HUDEP-2 (cell line): ENCODE data around the gene HDAC6.
A peak's percentile ranks its signal among the peaks of the same experiment; 100 is the strongest.

Source experiments
- DNase-seq, 76 experiments: peaks; one replicate each; lab custom pipeline; 2025; ENCODE audit not compliant: unreplicated experiment in 76 of 76; lab: John Stamatoyannopoulos, UW

HDAC6 gene

DNA sequence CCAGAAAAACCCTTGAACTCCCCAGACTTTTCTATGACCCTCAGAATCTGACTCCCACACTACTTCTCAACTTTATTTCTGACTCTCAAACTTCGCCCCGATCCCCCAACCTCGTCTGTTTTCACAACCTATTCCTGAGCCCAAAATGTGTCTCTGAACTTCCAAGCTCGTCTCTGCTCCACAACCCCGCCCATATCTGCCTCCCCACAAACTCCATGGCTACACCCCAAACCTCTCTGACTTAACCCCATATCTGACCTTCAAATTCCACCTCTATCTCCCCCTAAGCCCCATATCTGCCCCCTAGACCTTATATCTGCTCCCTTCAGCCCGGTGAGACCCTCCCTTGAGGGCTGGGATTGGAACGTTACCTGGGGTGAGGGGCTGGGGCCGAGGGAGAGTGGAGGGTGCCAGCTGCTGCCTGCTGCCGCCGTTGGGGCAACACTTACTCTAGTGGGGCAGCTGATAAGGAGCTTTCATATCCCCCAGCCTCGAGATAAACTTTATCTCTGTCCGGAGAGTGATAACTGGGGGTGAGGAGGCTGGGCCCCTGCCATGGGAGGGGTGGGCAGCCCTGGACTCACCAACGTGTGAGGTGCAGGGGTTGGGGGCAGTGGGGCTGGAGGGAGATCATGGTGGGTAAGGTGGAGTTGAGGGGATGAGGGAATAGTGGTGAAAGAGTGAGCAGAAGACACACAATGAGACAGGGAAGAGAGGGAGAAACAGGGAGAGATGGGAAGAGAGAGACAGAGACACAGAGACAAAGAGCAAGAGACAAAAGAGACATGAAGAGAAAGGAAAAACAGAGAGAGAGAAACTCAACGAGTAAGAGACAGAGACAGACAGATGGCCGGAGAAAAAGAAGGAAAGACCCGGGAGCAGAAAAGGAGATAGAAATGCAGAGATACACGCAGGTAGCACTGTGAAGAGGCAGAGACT, 14.1 kb upstream of the HDAC6 start:
- peak in 50 of 76 experiments; percentile 1 to 65 (median 28) for DNase-seq

DNA sequence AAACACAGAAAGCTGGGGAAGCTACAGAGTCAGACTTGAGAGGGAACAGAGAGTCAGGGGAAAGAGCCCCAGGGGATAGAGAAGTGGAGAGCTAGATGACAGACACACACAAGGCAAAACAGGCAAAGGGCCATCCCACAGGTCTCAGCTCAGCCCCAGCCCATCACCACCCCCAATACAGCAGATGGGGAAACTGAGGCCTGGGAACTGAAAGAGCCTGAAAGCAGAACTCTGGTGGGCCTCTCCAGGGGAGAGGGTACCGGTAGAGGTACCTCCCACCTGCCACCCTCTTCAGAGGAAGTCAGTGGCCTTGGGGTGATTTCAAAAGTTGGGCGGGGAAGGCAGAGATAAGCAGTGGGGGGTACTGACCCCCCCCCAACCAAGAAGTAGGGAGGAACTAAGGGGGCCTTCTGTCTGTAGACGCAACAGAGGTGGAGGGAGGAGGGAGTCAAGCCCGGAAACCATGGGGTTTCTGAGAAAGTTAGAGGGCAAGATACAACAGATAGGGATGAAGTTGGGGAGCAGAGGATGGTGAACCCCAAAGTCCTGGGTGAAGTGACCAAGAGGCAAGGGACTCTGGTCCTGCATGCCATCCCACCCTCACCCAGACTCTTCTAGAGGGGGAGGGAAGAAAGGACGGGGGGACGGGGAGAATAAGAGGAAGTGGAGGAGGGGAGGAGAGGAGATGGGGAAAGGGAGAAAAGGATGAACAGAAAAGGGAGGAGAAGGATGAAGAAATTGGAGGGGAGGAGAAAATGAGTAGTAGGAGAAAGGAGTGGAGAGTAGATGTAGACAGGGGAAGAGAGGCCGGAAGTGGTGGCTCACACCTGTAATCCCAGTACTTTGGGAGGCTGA, 12.3 kb upstream of the HDAC6 start:
- peak in 32 of 76 experiments; percentile 1 to 48 (median 18) for DNase-seq

DNA sequence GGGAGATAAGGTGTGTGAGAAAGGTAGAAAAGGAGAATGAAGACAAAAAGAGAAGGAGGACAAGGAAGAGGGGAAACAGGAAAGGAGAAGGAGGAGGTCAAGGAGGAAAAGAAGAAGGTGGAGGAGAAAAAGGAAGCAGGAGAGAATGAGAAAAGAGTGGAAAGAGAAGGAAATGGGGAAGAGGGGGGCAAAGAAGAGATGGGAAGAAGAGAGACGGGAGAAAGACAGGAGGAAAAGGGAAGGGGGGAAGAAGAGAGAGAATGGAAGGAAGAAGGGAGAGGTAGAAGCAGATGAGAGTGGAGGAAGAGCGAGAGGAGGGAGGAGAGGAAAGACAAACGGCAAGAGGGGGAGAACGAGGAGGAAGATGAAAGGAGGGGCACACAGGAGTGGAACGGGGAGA, 11.4 kb upstream of the HDAC6 start:
- DNase-seq, result no peak

DNA sequence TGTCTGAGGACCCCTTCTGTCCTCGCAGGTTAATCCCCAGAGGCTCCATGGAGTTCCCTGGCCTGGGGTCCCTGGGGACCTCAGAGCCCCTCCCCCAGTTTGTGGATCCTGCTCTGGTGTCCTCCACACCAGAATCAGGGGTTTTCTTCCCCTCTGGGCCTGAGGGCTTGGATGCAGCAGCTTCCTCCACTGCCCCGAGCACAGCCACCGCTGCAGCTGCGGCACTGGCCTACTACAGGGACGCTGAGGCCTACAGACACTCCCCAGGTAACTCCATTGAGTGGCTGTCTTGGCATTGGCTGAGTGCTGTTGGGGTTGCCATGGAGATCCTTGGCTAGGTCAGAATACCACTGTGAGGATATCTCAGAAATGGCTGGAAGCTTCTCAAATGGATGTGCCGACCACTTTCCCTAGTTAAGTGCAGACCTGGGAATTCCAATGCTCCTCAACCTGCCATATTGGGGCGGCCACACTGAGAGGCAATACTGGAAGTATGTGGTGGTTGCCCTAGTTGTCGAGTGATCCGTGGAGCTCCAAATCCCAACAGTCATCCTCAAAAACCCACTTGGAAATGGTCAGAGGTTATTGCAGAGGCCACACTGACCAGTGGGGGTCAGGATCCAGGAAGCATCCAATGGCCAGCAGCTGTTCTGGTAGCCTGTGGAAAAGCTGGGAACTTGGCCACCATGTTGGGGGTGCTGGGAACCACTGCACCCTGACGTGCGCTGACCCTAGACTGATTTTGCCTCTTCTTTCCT, 10.6 kb upstream of the HDAC6 start:
- no peak for DNase-seq

DNA sequence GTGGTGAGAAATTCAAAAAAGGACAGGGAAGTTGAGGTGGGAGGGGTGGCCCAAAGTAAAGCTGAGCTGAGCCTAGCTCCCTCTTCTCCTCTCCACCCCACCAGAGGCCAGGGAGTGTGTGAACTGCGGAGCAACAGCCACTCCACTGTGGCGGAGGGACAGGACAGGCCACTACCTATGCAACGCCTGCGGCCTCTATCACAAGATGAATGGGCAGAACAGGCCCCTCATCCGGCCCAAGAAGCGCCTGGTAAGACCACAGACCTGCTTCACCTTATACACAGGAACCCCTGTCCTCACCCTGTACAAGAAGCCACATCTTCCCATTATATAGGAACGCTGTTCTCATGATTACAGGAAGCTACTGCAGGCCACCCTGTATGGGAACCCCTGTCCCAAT, 9.6 kb upstream of the HDAC6 start:
- no peak for DNase-seq

DNA sequence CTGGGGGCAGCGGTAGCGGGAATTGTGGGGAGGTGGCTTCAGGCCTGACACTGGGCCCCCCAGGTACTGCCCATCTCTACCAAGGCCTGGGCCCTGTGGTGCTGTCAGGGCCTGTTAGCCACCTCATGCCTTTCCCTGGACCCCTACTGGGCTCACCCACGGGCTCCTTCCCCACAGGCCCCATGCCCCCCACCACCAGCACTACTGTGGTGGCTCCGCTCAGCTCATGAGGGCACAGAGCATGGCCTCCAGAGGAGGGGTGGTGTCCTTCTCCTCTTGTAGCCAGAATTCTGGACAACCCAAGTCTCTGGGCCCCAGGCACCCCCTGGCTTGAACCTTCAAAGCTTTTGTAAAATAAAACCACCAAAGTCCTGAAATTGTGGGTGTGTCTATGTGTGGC, 7.9 kb upstream of the HDAC6 start:
- no peak for DNase-seq

DNA sequence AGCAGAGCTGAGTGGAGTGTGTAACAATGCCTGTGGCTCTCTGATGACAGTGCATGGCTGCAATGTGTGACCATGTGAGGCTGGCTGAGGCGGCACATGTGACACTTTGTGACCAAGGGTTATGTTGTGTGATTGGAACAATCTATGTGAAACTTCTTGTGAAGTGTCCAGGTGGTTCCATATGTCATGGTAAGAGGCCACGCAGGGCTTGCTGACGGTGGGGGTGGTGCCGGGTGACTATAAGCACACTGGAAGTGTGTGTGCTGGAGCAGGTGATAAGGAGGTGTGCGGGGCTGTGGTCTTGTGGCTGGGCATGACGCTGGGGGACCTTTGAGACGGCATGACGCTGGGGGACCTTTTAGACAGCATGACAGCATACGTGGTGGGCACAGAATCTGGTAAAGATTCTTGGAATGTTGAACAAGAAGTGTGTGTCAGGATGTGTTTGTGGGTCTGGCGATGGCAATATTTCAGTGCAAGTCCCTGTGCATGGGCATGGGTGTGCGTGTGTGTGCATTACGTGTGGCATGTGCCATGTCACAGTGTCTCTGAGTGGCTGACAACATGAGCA, 7.4 kb upstream of the HDAC6 start:
- DNase-seq, result peak in 54 of 76 experiments; percentile 1 to 64 (median 22)

DNA sequence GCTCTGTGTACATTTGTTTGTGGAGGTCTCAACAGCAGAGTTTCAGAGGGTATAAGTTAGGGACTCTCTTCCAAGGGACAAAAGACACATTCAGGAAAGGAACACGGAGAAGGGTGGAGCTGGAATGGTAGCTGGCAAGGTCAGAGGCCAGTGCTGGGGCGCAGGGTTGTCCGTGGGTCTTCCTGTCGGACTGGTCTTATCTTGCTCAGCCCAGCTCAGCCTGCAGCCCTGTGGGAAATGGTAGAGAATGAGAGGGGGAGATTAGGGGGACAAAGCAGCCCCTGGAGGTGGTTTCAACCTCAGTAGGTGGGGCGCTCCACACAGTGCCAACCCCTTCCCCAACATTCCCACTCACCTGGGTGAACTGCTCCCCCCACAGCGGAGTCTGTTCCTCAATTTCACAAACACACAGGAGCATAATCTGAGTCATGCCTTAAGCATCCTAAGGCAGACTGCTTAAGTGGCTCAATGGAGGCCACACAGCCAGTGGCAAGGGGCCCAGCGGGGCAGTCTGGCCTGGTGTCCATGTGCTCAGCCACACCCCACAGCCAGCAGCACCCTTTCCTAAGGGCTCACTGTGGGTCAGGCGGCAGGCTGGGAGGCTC, 6.9 kb upstream of the HDAC6 start:
- DNase-seq, result peak in 27 of 76 experiments; percentile 2 to 57 (median 33)

DNA sequence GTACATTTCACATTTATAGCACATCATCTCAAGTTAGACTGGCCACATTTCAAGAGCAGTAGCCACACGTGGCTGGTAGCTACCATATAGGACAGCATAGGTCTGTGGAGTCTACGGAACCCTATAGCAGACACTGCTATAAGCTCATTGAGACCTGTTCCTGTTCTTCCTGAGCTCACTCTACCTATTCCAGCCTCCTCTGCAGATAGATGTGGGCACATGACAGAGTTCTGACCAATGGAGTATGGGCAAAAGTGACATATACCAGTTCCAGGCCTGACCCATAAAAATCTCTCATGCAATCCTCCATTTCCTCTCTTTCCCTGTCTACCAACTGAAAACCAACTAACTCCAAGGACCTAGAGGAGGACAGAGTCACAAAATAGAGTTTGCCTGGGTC, 3.5 kb upstream of the HDAC6 start:
- no peak for DNase-seq

DNA sequence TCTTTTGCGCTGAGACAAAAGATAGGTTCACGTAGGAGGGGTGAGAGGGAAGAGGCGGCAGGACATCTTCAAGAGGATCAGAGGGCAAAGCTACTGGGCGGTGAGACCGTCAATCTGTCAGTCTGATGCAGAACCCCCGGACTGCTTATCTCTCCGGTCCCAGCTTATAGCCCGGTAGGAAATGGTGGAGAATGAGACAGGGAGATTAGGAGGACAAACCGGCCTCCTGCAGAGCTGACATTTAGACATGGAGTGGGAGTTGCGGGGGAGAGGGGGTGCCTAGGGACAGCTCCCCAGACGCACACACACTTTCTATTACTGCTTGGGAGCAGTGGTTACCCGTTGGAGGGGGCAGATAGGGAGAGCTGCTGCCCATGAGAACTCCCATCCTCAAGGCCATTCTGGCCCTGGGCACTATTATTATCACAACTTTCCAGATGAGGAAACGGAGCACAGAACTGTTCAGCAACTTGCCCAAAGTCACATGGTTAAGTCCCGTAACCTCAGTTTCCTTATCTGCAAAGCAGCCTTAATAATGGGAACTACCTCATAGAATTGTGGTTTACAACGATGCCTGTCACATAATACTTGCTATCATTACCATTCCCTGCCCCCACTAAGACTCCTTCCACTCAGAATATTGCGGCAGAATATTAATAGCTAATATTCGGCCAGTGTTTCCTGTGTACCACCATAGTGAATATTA, 1.1 kb upstream of the HDAC6 start:
- peak in 75 of 76 experiments; percentile 17 to 88 (median 68) for DNase-seq

DNA sequence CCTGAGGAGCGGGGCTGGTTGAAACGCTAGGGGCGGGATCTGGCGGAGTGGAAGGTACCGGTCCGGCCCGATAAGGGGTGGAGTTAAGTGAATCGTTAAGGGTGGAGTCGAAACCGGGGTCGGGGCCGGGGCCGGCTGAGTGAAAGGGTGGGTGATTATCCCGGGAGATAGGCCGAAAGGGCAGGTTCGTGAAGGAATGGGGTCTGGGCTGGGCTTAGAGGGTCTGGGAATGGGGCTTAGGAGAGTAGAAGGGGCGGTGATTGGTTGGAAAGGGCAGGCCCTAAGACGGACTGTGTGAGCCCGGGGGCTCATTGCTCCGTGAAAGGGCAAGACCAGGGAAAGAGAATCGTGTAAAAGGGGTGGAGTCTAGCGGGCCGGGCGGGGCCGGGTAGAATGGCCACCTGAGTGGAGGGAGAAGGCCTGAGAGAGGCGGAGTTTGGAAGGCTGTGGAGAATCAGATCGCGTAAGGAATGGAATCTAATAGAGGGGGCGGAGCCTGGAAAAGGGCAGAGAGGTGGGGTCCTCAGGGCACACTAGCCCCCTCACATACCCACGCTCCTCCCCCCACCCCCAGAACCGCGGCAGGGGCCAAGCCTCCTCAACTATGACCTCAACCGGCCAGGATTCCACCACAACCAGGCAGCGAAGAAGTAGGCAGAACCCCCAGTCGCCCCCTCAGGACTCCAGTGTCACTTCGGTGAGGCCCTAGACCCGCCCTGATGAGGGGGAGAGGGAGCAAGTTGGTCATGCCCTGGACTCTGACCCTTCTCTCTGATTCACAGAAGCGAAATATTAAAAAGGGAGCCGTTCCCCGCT, 430 bp downstream of the HDAC6 start:
- DNase-seq, result peak in 73 of 76 experiments; percentile 18 to 88 (median 72)

DNA sequence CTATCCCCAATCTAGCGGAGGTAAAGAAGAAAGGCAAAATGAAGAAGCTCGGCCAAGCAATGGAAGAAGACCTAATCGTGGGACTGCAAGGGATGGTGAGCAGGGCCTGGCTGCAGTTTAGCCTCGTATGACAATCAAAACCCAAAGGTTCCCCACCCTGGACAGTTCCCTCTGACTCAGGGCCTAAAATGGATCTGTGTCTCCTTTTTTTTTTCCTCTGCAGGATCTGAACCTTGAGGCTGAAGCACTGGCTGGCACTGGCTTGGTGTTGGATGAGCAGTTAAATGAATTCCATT, 986 bp downstream of the HDAC6 start:
- DNase-seq, result no peak

DNA sequence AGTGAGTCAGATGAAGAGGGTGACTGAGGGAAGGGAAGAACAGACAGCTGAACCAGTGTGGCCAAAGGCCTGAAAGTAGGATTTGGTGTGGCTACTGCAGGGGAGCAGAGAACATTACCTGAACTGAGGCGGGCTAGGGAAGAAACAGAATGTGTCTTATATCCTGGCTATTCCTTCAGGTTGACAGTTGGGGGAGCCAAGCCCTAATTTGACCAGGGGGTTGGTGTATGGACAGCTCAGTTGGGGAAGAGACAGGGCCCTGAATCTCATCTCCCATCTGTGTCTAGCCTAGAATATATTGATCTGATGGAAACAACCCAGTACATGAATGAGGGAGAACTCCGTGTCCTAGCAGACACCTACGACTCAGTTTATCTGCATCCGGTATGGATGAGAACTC, 4.2 kb downstream of the HDAC6 start:
- no peak for DNase-seq

DNA sequence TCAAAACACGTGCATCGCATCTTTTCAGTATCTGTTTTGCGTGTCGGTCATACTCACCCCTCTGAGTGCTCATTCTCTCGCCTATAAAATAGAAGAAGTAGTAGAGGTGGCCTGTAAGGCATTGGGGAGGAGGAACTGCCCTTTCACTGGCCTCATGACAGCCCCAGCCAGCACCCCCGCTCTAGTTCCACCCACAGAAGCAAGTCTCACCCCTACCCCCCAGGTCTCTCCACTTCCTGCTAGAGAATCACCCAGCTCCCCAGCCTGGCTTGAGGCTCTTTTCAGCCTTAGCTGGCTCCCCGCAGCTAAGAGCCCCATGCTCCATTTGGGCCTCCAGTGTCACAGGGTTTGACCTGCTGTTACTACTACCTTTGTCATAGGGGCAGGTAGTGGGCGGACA, 11.8 kb downstream of the HDAC6 start:
- DNase-seq, result no peak

DNA sequence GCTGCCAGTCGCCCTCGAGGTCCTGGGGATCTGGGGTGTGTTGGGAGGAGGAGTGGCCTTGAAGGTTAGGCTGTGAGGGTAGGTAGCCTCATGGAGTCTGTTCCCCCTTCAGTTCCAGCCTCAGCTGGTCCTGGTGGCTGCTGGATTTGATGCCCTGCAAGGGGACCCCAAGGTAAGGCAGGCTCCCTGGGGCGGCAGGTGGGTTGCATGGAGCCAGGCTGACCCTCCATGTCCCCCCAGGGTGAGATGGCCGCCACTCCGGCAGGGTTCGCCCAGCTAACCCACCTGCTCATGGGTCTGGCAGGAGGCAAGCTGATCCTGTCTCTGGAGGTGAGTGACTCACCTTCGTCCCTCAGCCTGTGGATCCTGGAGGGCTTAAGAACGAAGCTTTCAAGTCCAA, 12.9 kb downstream of the HDAC6 start:
- DNase-seq, result no peak

DNA sequence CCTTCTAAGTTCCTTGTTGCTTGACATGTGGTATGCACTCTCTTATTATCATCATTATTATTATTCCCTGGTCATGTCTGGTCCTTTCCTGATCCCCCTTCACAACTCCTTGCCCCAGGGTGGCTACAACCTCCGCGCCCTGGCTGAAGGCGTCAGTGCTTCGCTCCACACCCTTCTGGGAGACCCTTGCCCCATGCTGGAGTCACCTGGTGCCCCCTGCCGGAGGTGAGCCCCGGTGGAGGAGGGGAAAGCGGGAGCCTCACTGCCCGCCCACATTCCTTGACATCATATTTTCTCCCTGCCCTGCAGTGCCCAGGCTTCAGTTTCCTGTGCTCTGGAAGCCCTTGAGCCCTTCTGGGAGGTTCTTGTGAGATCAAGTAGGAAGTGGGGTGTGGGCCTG, 13.4 kb downstream of the HDAC6 start:
- no peak for DNase-seq

DNA sequence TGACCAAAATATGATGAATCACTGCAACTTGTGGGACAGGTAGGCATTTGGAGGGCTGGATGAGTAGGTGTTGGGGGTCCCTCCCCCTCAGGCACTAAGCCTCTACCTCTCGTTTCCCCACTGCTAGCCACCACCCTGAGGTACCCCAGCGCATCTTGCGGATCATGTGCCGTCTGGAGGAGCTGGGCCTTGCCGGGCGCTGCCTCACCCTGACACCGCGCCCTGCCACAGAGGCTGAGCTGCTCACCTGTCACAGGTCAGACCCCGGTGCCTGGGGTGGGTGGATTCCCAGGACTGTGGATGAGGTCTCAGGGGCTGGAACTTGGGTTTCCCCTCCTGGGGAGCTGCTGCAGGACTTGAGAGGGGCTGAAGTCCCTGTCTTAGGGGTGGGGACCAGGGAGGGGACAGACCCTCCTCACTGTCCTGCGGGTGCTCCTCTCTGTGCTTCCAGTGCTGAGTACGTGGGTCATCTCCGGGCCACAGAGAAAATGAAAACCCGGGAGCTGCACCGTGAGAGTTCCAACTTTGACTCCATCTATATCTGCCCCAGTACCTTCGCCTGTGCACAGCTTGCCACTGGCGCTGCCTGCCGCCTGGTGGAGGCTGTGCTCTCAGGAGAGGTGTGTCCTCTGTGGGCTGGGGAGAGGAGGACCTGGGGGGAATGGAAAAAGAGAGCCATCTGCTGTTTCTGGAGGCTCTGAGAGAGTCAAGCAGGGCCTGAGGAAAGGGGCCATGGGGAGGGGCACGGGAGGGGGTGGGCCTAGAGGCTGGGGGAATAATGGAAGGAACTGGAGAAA, 14.3 kb downstream of the HDAC6 start:
- peak in 1 of 76 experiments; percentile 10 for DNase-seq

DNA sequence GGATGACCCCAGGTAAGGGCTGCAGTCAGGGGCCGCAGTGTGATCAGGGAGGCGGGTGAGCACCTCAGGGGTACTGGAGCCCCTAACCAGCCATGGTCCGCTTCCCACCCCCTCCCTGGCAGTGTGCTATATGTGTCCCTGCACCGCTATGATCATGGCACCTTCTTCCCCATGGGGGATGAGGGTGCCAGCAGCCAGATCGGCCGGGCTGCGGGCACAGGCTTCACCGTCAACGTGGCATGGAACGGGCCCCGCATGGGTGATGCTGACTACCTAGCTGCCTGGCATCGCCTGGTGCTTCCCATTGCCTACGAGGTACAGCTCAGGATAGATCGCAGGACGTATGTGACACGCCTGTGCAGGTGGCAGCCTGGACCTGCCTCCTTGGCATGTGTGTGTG, 16.2 kb downstream of the HDAC6 start:
- no peak for DNase-seq
